Small intestine (tissue), 7 donors: ENCODE data around the gene CACNA2D3. TPM values are rescaled to one million over a fixed set of nuclear protein-coding genes. Genes with fewer than 3 reads are reported as not detected.

Source experiments
- DNase-seq, 2 donors: peaks; one replicate each; pipeline versions ENCODE4 v3.0.0 to v3.0.0-alpha.2; 2013
- FAIRE-seq: peaks from 2 replicates; lab custom pipeline; 2012; peaks lifted over from hg19 to GRCh38; lab: Jason Lieb, UNC
- H3K27ac ChIP-seq, 3 donors: one replicate each; pipeline ENCODE4 v1.5.1; 2013; ENCODE audit warnings: low read length in 2 of 3, mild to moderate bottlenecking in 2 of 3, control low read depth in 1 of 3, inconsistent platforms in 1 of 3, low read depth in 1 of 3, moderate library complexity in 1 of 3
- H3K27me3 ChIP-seq, 3 donors: one replicate each; pipeline ENCODE4 v1.6.1; 2013; ENCODE audit warnings: low read length in 3 of 3, inconsistent platforms in 1 of 3; ENCODE audit not compliant: control insufficient read depth in 3 of 3, insufficient read depth in 3 of 3
- H3K36me3 ChIP-seq, 3 donors: one replicate each; pipeline ENCODE4 v1.6.1; 2013; ENCODE audit warnings: low read length in 3 of 3, inconsistent platforms in 1 of 3, low read depth in 1 of 3, mild to moderate bottlenecking in 1 of 3, moderate library complexity in 1 of 3; ENCODE audit not compliant: control insufficient read depth in 3 of 3, insufficient read depth in 2 of 3
- H3K4me1 ChIP-seq, 3 donors: one replicate each; pipeline ENCODE4 v1.6.1; 2013; ENCODE audit warnings: low read length in 2 of 3, inconsistent platforms in 1 of 3, low read depth in 1 of 3, mild to moderate bottlenecking in 1 of 3, moderate library complexity in 1 of 3; ENCODE audit not compliant: control insufficient read depth in 3 of 3, insufficient read depth in 2 of 3
- H3K4me3 ChIP-seq, 3 donors: one replicate each; pipeline ENCODE4 v1.5.1; 2013; ENCODE audit warnings: low read length in 3 of 3, control low read depth in 1 of 3, inconsistent platforms in 1 of 3, low read depth in 1 of 3, mild to moderate bottlenecking in 1 of 3, moderate library complexity in 1 of 3
- H3K9me3 ChIP-seq, 2 donors: one replicate each; pipeline ENCODE4 v1.6.1; 2013; ENCODE audit warnings: low read depth in 1 of 2, low read length in 1 of 2; ENCODE audit not compliant: control insufficient read depth in 2 of 2, insufficient read depth in 1 of 2
- WGBS, 3 donors: extraction: QIAGEN DNeasy Blood & Tissue Kit; methylation state at CpG; one replicate each; pipeline ENCODE4 v1.1.7; 2013; 5-methylcytosine and 5-hydroxymethylcytosine counted together
- polyA plus RNA-seq, 4 donors: library from polyadenylated mRNA; stranded (reverse) in 3 of 4; unstranded in 1 of 4; fragments of 200-250 nt in 3 of 4; fragments of 120-200 nt in 1 of 4; gene quantifications; one replicate each; pipeline versions ENCODE4 v1.2.1 to v1.2.3, GENCODE V29; 2013
- donor health status: healthy with polysubstance abuse.
- donor health status: control.
- donor health status: control.
- donor health status: Bipolar disorder and iron deficiency.
- donor health status: healthy.

Gene CACNA2D3
- polyA plus RNA-seq, 4 donors: 0.27 to 0.61 TPM; not detected in 2

- WGBS, 3 donors: 78 to 87% (median 85%) methylated on average over 3 of the region's 3 CpGs
- no peak for FAIRE-seq
- DNase-seq: no peak
- no peaks in the 10 kb centered on the region for H3K4me1 ChIP-seq
- H3K4me3 ChIP-seq: no peak overlapping the region
- no peaks in the 10 kb centered on the region for H3K9me3 ChIP-seq
- peaks cover 0 to 2% (median 0%) of the 10 kb centered on the region in 3 donors for H3K27me3 ChIP-seq
- no peak overlapping the region for H3K27ac ChIP-seq
- H3K36me3 ChIP-seq: no peaks in the 10 kb centered on the region
These were observed 783.6 kb downstream of the CACNA2D3 start for GRCh38 chr3:54905920-54906319.

GRCh38 chr3:54906763-54907162, 784.4 kb downstream of the CACNA2D3 start:
- Histone ChIP-seq H3K4me3 (no peak overlapping the region), H3K27ac (no peak overlapping the region), H3K27me3 (peaks cover 0 to 2% (median 0%) of the 10 kb centered on the region in 3 donors), H3K36me3 (no peaks in the 10 kb centered on the region), H3K9me3 (peaks cover 0 to 1% of the 10 kb centered on the region in 2 donors), H3K4me1 (no peaks in the 10 kb centered on the region)
- FAIRE-seq (no peak), DNase-seq (no peak)
- 87 to 100% (median 94%) methylated on average over 2 of the region's 2 CpGs for WGBS, 3 donors

GRCh38 chr3:54909191-54909590, 786.8 kb downstream of the CACNA2D3 start:
- Histone ChIP-seq H3K4me1 (no peaks in the 10 kb centered on the region), H3K9me3 (peaks cover 0 to 4% of the 10 kb centered on the region in 2 donors), H3K27ac (no peak overlapping the region), H3K36me3 (no peaks in the 10 kb centered on the region), H3K4me3 (no peak overlapping the region), H3K27me3 (peaks cover 0 to 2% (median 0%) of the 10 kb centered on the region in 3 donors)
- FAIRE-seq: no peak
- WGBS, 3 donors: 84 to 89% (median 89%) methylated on average over 2 of the region's 2 CpGs
- no peak for DNase-seq

- Histone ChIP-seq H3K9me3 (peaks cover 0 to 4% of the 10 kb centered on the region in 2 donors), H3K4me1 (no peaks in the 10 kb centered on the region), H3K4me3 (no peak overlapping the region), H3K27me3 (no peaks in the 10 kb centered on the region), H3K36me3 (no peaks in the 10 kb centered on the region), H3K27ac (no peak overlapping the region)
- WGBS, 3 donors: 36 to 51% (median 42%) methylated on average over 2 of the region's 2 CpGs
- FAIRE-seq (no peak), DNase-seq (no peak)
These were observed 791.8 kb downstream of the CACNA2D3 start for GRCh38 chr3:54914180-54914579.

- Histone ChIP-seq H3K4me3 (no peak overlapping the region), H3K27me3 (no peaks in the 10 kb centered on the region), H3K27ac (no peak overlapping the region), H3K4me1 (no peaks in the 10 kb centered on the region), H3K36me3 (no peaks in the 10 kb centered on the region), H3K9me3 (peaks cover 0 to 4% of the 10 kb centered on the region in 2 donors)
- DNase-seq (no peak), FAIRE-seq (no peak)
- WGBS, 3 donors: 45 to 48% (median 48%) methylated on average over 4 of the region's 4 CpGs
These were observed 792.8 kb downstream of the CACNA2D3 start for GRCh38 chr3:54915181-54915580.

- H3K27ac ChIP-seq: no peak overlapping the region
- WGBS, 3 donors: 80 to 87% (median 84%) methylated on average over 8 of the region's 8 CpGs
- no peaks in the 10 kb centered on the region for H3K27me3 ChIP-seq
- H3K4me3 ChIP-seq: no peak overlapping the region
- FAIRE-seq: no peak
- H3K36me3 ChIP-seq: no peaks in the 10 kb centered on the region
- DNase-seq: no peak
- no peaks in the 10 kb centered on the region for H3K4me1 ChIP-seq
- H3K9me3 ChIP-seq: peaks cover 0 to 4% of the 10 kb centered on the region in 2 donors
These were observed 793.6 kb downstream of the CACNA2D3 start for GRCh38 chr3:54915976-54916375.

GRCh38 chr3:54916732-54917131, 794.4 kb downstream of the CACNA2D3 start:
- FAIRE-seq (no peak), DNase-seq (no peak)
- Histone ChIP-seq H3K4me3 (no peak overlapping the region), H3K9me3 (peaks cover 0 to 3% of the 10 kb centered on the region in 2 donors), H3K36me3 (no peaks in the 10 kb centered on the region), H3K27me3 (no peaks in the 10 kb centered on the region), H3K27ac (no peak overlapping the region), H3K4me1 (no peaks in the 10 kb centered on the region)

- Histone ChIP-seq H3K27me3 (no peaks in the 10 kb centered on the region), H3K36me3 (no peaks in the 10 kb centered on the region), H3K27ac (no peak overlapping the region), H3K4me1 (no peaks in the 10 kb centered on the region), H3K4me3 (no peak overlapping the region), H3K9me3 (no peaks in the 10 kb centered on the region)
- FAIRE-seq: no peak
- 83 to 91% (median 84%) methylated on average over 2 of the region's 2 CpGs for WGBS, 3 donors
- no peak for DNase-seq
These were observed 794.8 kb downstream of the CACNA2D3 start for GRCh38 chr3:54917174-54917573.

- H3K27me3 ChIP-seq: no peaks in the 10 kb centered on the region
- H3K27ac ChIP-seq: no peak overlapping the region
- no peaks in the 10 kb centered on the region for H3K36me3 ChIP-seq
- H3K4me1 ChIP-seq: no peaks in the 10 kb centered on the region
- DNase-seq (no peak), FAIRE-seq (no peak)
- H3K4me3 ChIP-seq: no peak overlapping the region
- WGBS, 3 donors: 73 to 91% (median 77%) methylated on average over 4 of the region's 4 CpGs
- no peaks in the 10 kb centered on the region for H3K9me3 ChIP-seq
These were observed 795.5 kb downstream of the CACNA2D3 start for GRCh38 chr3:54917862-54918261.
